GM23338 (cell line): ENCODE data around the gene GPSM1. TPM values are rescaled to one million over a fixed set of nuclear protein-coding genes. Genes with fewer than 3 reads are reported as not detected.

Experiments
- ATAC-seq: fragments of 200-7000 bp; cut with Tn5 transposase; 3 replicates; pipeline ENCODE4 v1.9.1; 2020
- DNase-seq: peaks from one replicate; pipeline ENCODE4 v3.0.0-alpha.2; 2015; ENCODE audit warnings: low spot score
- H2AFZ ChIP-seq: fragments of 200-600 bp; sonication (generic); 2 replicates; pipeline ENCODE4 v1.8.0; 2016; ENCODE audit warnings: antibody characterized with exemption, mild to moderate bottlenecking, moderate library complexity
- H3F3A ChIP-seq: fragments of 200-600 bp; sonication (generic); replicated peaks from 2 replicates; pipeline ENCODE4 v1.8.0; 2017; ENCODE audit warnings: antibody characterized with exemption, mixed run types, low read depth
- H3K27ac ChIP-seq: fragments of 200-600 bp; sonication (generic); 2 replicates; pipeline ENCODE4 v1.6.1; 2016; ENCODE audit warnings: low read depth
- H3K27me3 ChIP-seq: fragments of 200-600 bp; sonication (generic); 2 replicates; pipeline ENCODE4 v1.8.0; 2016; ENCODE audit warnings: mild to moderate bottlenecking, mixed run types, moderate library complexity; ENCODE audit not compliant: insufficient read depth
- H3K36me3 ChIP-seq: fragments of 200-600 bp; sonication (generic); 2 replicates; pipeline ENCODE4 v1.8.0; 2016; ENCODE audit warnings: mild to moderate bottlenecking; ENCODE audit not compliant: insufficient read depth
- H3K4me1 ChIP-seq: fragments of 200-600 bp; sonication (generic); 2 replicates; pipeline ENCODE4 v1.8.0; 2016; ENCODE audit warnings: mild to moderate bottlenecking, moderate library complexity; ENCODE audit not compliant: insufficient read depth
- H3K4me2 ChIP-seq: fragments of 200-600 bp; sonication (generic); 2 replicates; pipeline ENCODE4 v1.7.1; 2017; ENCODE audit warnings: mixed run types
- H3K4me3 ChIP-seq: fragments of 200-600 bp; sonication (generic); 2 replicates; pipeline ENCODE4 v1.6.1; 2016; ENCODE audit warnings: mixed run types
- H3K79me2 ChIP-seq: fragments of 200-600 bp; sonication (generic); replicated peaks from 2 replicates; pipeline ENCODE4 v1.8.0; 2017; ENCODE audit warnings: mild to moderate bottlenecking; ENCODE audit not compliant: insufficient read depth
- H3K9me2 ChIP-seq: fragments of 200-600 bp; sonication (generic); 2 replicates; pipeline ENCODE4 v1.8.0; 2017; ENCODE audit not compliant: insufficient read depth
- H4K20me1 ChIP-seq: fragments of 200-600 bp; sonication (generic); replicated peaks from 2 replicates; pipeline ENCODE4 v1.8.0; 2017; ENCODE audit warnings: mild to moderate bottlenecking; ENCODE audit not compliant: insufficient read depth
- H3K27ac Mint-ChIP-seq: 2 replicates; pipeline ENCODE4 v1.8.0; 2020; ENCODE audit warnings: inconsistent platforms, mild to moderate bottlenecking, moderate library complexity, mixed read lengths
- H3K27me3 Mint-ChIP-seq: 3 replicates; pipeline ENCODE4 v1.8.0; 2022; ENCODE audit warnings: low read depth, mild to moderate bottlenecking, moderate library complexity, mixed read lengths, inconsistent platforms; ENCODE audit not compliant: insufficient read depth, poor library complexity
- H3K36me3 Mint-ChIP-seq: 3 replicates; pipeline ENCODE4 v1.8.0; 2021; ENCODE audit warnings: low read depth, mild to moderate bottlenecking, inconsistent platforms, moderate library complexity, mixed read lengths
- H3K4me1 Mint-ChIP-seq: 3 replicates; pipeline ENCODE4 v1.8.0; 2020; ENCODE audit warnings: mild to moderate bottlenecking, inconsistent platforms, mixed read lengths
- H3K4me3 Mint-ChIP-seq: 3 replicates; pipeline ENCODE4 v1.8.0; 2021; ENCODE audit warnings: moderate library complexity, mild to moderate bottlenecking, inconsistent platforms, mixed read lengths
- H3K9me3 Mint-ChIP-seq: 3 replicates; pipeline ENCODE4 v1.8.0; 2020; ENCODE audit warnings: moderate library complexity, mild to moderate bottlenecking, inconsistent platforms, mixed read lengths
- ETS1 ChIP-seq: IDR thresholded peaks from 2 replicates; pipeline ENCODE4 v1.6.1; 2016; ENCODE audit warnings: antibody characterized with exemption
- EZH2 ChIP-seq: fragments of 200-600 bp; sonication (generic); IDR thresholded peaks from one replicate; pipeline ENCODE4 v1.8.0; 2017; ENCODE audit warnings: antibody characterized with exemption, mild to moderate bottlenecking, low read depth; ENCODE audit not compliant: unreplicated experiment
- JUNB ChIP-seq: IDR thresholded peaks from one replicate; pipeline ENCODE4 v1.6.1; 2016; ENCODE audit warnings: antibody characterized with exemption; ENCODE audit not compliant: unreplicated experiment
- NANOG ChIP-seq: IDR thresholded peaks from 2 replicates; pipeline ENCODE4 v1.6.1; 2016; ENCODE audit warnings: antibody characterized with exemption, borderline replicate concordance
- REST ChIP-seq: IDR thresholded peaks from one replicate; pipeline ENCODE4 v1.6.1; 2018; ENCODE audit warnings: antibody characterized with exemption; ENCODE audit not compliant: unreplicated experiment
- STAT1 ChIP-seq: IDR thresholded peaks from one replicate; pipeline ENCODE4 v1.6.1; 2016; ENCODE audit warnings: antibody characterized with exemption; ENCODE audit not compliant: unreplicated experiment
- ZNF331 ChIP-seq: fragments of 250-450 bp; sonication (Bioruptor Pico); IDR thresholded peaks from 2 replicates; pipeline ENCODE4 v1.5.0; 2020; ENCODE audit warnings: low read depth, mild to moderate bottlenecking, moderate library complexity
- ZNF462 ChIP-seq: fragments of 250-450 bp; sonication (Bioruptor Pico); IDR thresholded peaks from 2 replicates; pipeline ENCODE4 v1.5.0; 2020; ENCODE audit warnings: mild to moderate bottlenecking, moderate library complexity
- polyA plus RNA-seq: library from polyadenylated mRNA; unstranded; fragments of >200 nt; fragmentation: Nextera tagmentation; extraction: Ambion mirVana; gene quantifications from 2 replicates; pipeline ENCODE4 v1.2.1, GENCODE V29; 2016
- total RNA-seq: library from RNA; depleted of rRNA; stranded (reverse); fragments of >200 nt; shearing (Covaris generic); gene quantifications from 2 replicates; pipeline ENCODE4 v1.2.3, GENCODE V29; 2014

Gene GPSM1
- total and polyA plus RNA-seq, 2 experiments from 2014 or later, result 4.8 to 23.2 TPM

GRCh38 chr9:136364942-136365774, 37.8 kb downstream of the GPSM1 start:
- no peak for TF ChIP-seq JUNB
- TF ChIP-seq EZH2, result no peak
- TF ChIP-seq ZNF331 (CRISPR knock-in tag), result no peak
- no peak for TF ChIP-seq ZNF462 (CRISPR knock-in tag)
- TF ChIP-seq STAT1, result no peak
- no peak for TF ChIP-seq ETS1
- TF ChIP-seq REST, result no peak
- no peak for TF ChIP-seq NANOG
- H3K27ac Mint-ChIP-seq, result no peak overlapping the region
- no peaks in the 10 kb centered on the region for H3K79me2 ChIP-seq
- 0 out of 3 replicates have a peak, but pooled peaks have one; percentile 0 for ATAC-seq
- H3K4me1 Mint-ChIP-seq, result peaks cover 9% of the 10 kb centered on the region; the same call in 1 of the 3 replicates
- H3K27me3 Mint-ChIP-seq, result peaks cover 20% of the 10 kb centered on the region
- no peaks in the 10 kb centered on the region for H3K36me3 Mint-ChIP-seq
- H3K4me1 ChIP-seq, result no peaks in the 10 kb centered on the region; the same call in 1 of the 2 replicates
- no peaks in the 10 kb centered on the region for H3K36me3 ChIP-seq
- H3K4me3 Mint-ChIP-seq, result peak overlapping the region; percentile 69; the same call in 2 of the 3 replicates
- no peaks in the 10 kb centered on the region for H3F3A ChIP-seq
- DNase-seq, result no peak
- no peaks in the 10 kb centered on the region for H4K20me1 ChIP-seq
- H3K27ac ChIP-seq, result no peak overlapping the region
- H3K27me3 ChIP-seq, result no peaks in the 10 kb centered on the region
- H2AFZ ChIP-seq, result no peak overlapping the region
- H3K4me2 ChIP-seq, result no peak overlapping the region
- H3K9me3 Mint-ChIP-seq, result no peaks in the 10 kb centered on the region
- H3K4me3 ChIP-seq, result no peak overlapping the region
- no peaks in the 10 kb centered on the region for H3K9me2 ChIP-seq
